GM19468 (cell line): ENCODE data around the gene PTPN7.
"Not testable (repeated sequence)": the region's sequence is repeated elsewhere in the genome, so short reads cannot be mapped to it uniquely, and the experiment has no call there.

Experiments used
- ATAC-seq: cut with Tn5 transposase; IDR thresholded peaks from one replicate; pipeline ENCODE4 v1.9.1; 2021; ENCODE audit warnings: mild to moderate bottlenecking, moderate library complexity, moderate number of reproducible peaks; ENCODE audit not compliant: unreplicated experiment; ENCODE audit errors: extremely low read depth

Gene PTPN7

GRCh38 chr1:202111589-202111988, 48.8 kb downstream of the PTPN7 start:
- not testable (repeated sequence) for ATAC-seq

- ATAC-seq: no peak
Observed at GRCh38 chr1:202110977-202111376, 49.4 kb downstream of the PTPN7 start.

- ATAC-seq: no peak
Observed at GRCh38 chr1:202107801-202108731, 52.3 kb downstream of the PTPN7 start.

- no peak for ATAC-seq
Observed at GRCh38 chr1:202107321-202107761, 53.1 kb downstream of the PTPN7 start.

GRCh38 chr1:202106340-202107254, 53.8 kb downstream of the PTPN7 start:
- no peak for ATAC-seq

GRCh38 chr1:202105571-202106339, 54.6 kb downstream of the PTPN7 start:
- ATAC-seq: no peak

GRCh38 chr1:202104073-202104472, 56.3 kb downstream of the PTPN7 start:
- no peak for ATAC-seq

- no peak for ATAC-seq
Observed at GRCh38 chr1:202101184-202101583, 59.2 kb downstream of the PTPN7 start.
